NCI-H774 (cell line): ENCODE measurements around the gene CDC42SE2.

Experiments
- DNase-seq: peaks from one replicate; lab custom pipeline; 2025; lab: John Stamatoyannopoulos, UW

CDC42SE2 gene

GRCh38 chr5:131263648-131264450 is at the start of gene CDC42SE2:
CDC42SE2 (plus strand) TSS chr5:131264053; CDS start chr5:131359494, 95,441 bp downstream.
- peak; percentile 91 for DNase-seq

- DNase-seq: no peak
These were observed 49.1 kb upstream of the CDC42SE2 start for GRCh38 chr5:131214609-131215227.

GRCh38 chr5:131217791-131218190 is 46.1 kb upstream of the CDC42SE2 start:
- DNase-seq: no peak

- no peak for DNase-seq
These were observed 45.5 kb upstream of the CDC42SE2 start for GRCh38 chr5:131218392-131218791.

- no peak for DNase-seq
These were observed 43.3 kb upstream of the CDC42SE2 start for GRCh38 chr5:131220566-131220965.

- DNase-seq: no peak
These were observed 42.7 kb upstream of the CDC42SE2 start for GRCh38 chr5:131221008-131221703.

GRCh38 chr5:131221888-131222287 is 42.0 kb upstream of the CDC42SE2 start:
- DNase-seq: no peak

GRCh38 chr5:131222731-131223130 is 41.1 kb upstream of the CDC42SE2 start:
- no peak for DNase-seq

- no peak for DNase-seq
These were observed 40.0 kb upstream of the CDC42SE2 start for GRCh38 chr5:131223751-131224386.

GRCh38 chr5:131224387-131225201 is 39.3 kb upstream of the CDC42SE2 start:
- no peak for DNase-seq

- DNase-seq: no peak
These were observed 38.4 kb upstream of the CDC42SE2 start for GRCh38 chr5:131225282-131225974.

- DNase-seq: no peak
These were observed 37.0 kb upstream of the CDC42SE2 start for GRCh38 chr5:131226899-131227298.

GRCh38 chr5:131228646-131229045 is 35.2 kb upstream of the CDC42SE2 start:
- DNase-seq: no peak

- no peak for DNase-seq
These were observed 34.2 kb upstream of the CDC42SE2 start for GRCh38 chr5:131229623-131230022.

GRCh38 chr5:131230406-131230805 is 33.4 kb upstream of the CDC42SE2 start:
- no peak for DNase-seq

- no peak for DNase-seq
These were observed 24.2 kb upstream of the CDC42SE2 start for GRCh38 chr5:131239686-131240085.

GRCh38 chr5:131242728-131243255 is 21.1 kb upstream of the CDC42SE2 start:
- DNase-seq: no peak

- DNase-seq: no peak
These were observed 18.5 kb upstream of the CDC42SE2 start for GRCh38 chr5:131245312-131245711.

- no peak for DNase-seq
These were observed 17.9 kb upstream of the CDC42SE2 start for GRCh38 chr5:131245948-131246347.

GRCh38 chr5:131246504-131246903 is 17.3 kb upstream of the CDC42SE2 start:
- no peak for DNase-seq
